Measurements from ENCODE around the gene PLXNB3.

Gene PLXNB3

GRCh38 chrX:153719238-153719637, 44.8 kb upstream of the PLXNB3 start:
- no peak for DNase-seq
- TF ChIP-seq EZH2phosphoT487 (IDR thresholded peaks at IDR 0.05; ENCODE audit: low read length) (no peak), CTCF (IDR thresholded peaks at IDR 0.05; ENCODE audit: low read length) (no peak), EZH2 (optimal IDR thresholded peaks at IDR 0.05; ENCODE audit: low read depth, low read length) (no peak)

GRCh38 chrX:153719701-153720100, 44.3 kb upstream of the PLXNB3 start:
- no peak overlapping the region for H3K4me3 ChIP-seq (ENCODE audit: low read length)
- no peak overlapping the region for H3K9ac ChIP-seq (ENCODE audit: low read length)
- H3F3A ChIP-seq (ENCODE audit: insufficient read depth, low read length), result no peaks in the 10 kb centered on the region
- H4K20me1 ChIP-seq (ENCODE audit: insufficient read depth, low read length), result no peaks in the 10 kb centered on the region
- no peaks in the 10 kb centered on the region for H3K4me1 ChIP-seq (ENCODE audit: low read length)
- H3K27me3 ChIP-seq (replicated peaks; ENCODE audit: insufficient read depth, low read length), result no peaks in the 10 kb centered on the region
- no peaks in the 10 kb centered on the region for H3K9me3 ChIP-seq (replicated peaks; ENCODE audit: insufficient read depth, low read length)
- H3K79me2 ChIP-seq (ENCODE audit: low read length), result peaks cover 42% of the 10 kb centered on the region
- no peaks in the 10 kb centered on the region for H3K9me2 ChIP-seq (replicated peaks; ENCODE audit: insufficient read depth, low read length)
- H3K36me3 ChIP-seq (replicated peaks; ENCODE audit: insufficient read depth, low read length), result peaks cover 2% of the 10 kb centered on the region; the same call in 1 of the 2 replicates
- H3K27ac ChIP-seq (ENCODE audit: low read length), result no peak overlapping the region
- no peak overlapping the region for H3K4me2 ChIP-seq (ENCODE audit: low read depth, low read length)
- no peak overlapping the region for H2AFZ ChIP-seq (ENCODE audit: low read length)
- TF ChIP-seq EZH2phosphoT487 (IDR thresholded peaks at IDR 0.05; ENCODE audit: low read length) (no peak), EZH2 (optimal IDR thresholded peaks at IDR 0.05; ENCODE audit: low read depth, low read length) (no peak), CTCF (IDR thresholded peaks at IDR 0.05; ENCODE audit: low read length) (no peak)
- DNase-seq, result no peak

More at GRCh38 chrX:153719238-153719637, 44.8 kb upstream of the PLXNB3 start:
- Histone ChIP-seq H3K4me3 (ENCODE audit: low read length) (no peak overlapping the region), H3K4me1 (ENCODE audit: low read length) (no peaks in the 10 kb centered on the region), H3K79me2 (ENCODE audit: low read length) (peaks cover 42% of the 10 kb centered on the region), H3F3A (ENCODE audit: insufficient read depth, low read length) (no peaks in the 10 kb centered on the region), H3K27ac (ENCODE audit: low read length) (no peak overlapping the region), H3K9ac (ENCODE audit: low read length) (no peak overlapping the region), H4K20me1 (ENCODE audit: insufficient read depth, low read length) (no peaks in the 10 kb centered on the region), H3K9me3 (replicated peaks; ENCODE audit: insufficient read depth, low read length) (no peaks in the 10 kb centered on the region), H2AFZ (ENCODE audit: low read length) (no peak overlapping the region), H3K36me3 (replicated peaks; ENCODE audit: insufficient read depth, low read length) (peaks cover 2% of the 10 kb centered on the region; the same call in 1 of the 2 replicates), H3K9me2 (replicated peaks; ENCODE audit: insufficient read depth, low read length) (no peaks in the 10 kb centered on the region), H3K4me2 (ENCODE audit: low read depth, low read length) (no peak overlapping the region), H3K27me3 (replicated peaks; ENCODE audit: insufficient read depth, low read length) (no peaks in the 10 kb centered on the region)

- H3F3A ChIP-seq (ENCODE audit: insufficient read depth, low read length), result no peaks in the 10 kb centered on the region
- TF ChIP-seq EZH2phosphoT487 (IDR thresholded peaks at IDR 0.05; ENCODE audit: low read length) (no peak), CTCF (IDR thresholded peaks at IDR 0.05; ENCODE audit: low read length) (no peak), EZH2 (optimal IDR thresholded peaks at IDR 0.05; ENCODE audit: low read depth, low read length) (no peak)
- H3K27me3 ChIP-seq (replicated peaks; ENCODE audit: insufficient read depth, low read length), result no peaks in the 10 kb centered on the region
- no peak overlapping the region for H3K27ac ChIP-seq (ENCODE audit: low read length)
- DNase-seq, result no peak
- peak overlapping the region; percentile 53 for H3K9ac ChIP-seq (ENCODE audit: low read length)
- H3K4me2 ChIP-seq (ENCODE audit: low read depth, low read length), result peak overlapping the region; percentile 92
- H3K79me2 ChIP-seq (ENCODE audit: low read length), result peaks cover 45% of the 10 kb centered on the region
- no peak overlapping the region for H2AFZ ChIP-seq (ENCODE audit: low read length)
- no peaks in the 10 kb centered on the region for H3K9me2 ChIP-seq (replicated peaks; ENCODE audit: insufficient read depth, low read length)
- H4K20me1 ChIP-seq (ENCODE audit: insufficient read depth, low read length), result no peaks in the 10 kb centered on the region
- 0 out of 2 replicates have a peak, but pooled peaks cover 2% of the 10 kb centered on the region for H3K36me3 ChIP-seq (replicated peaks; ENCODE audit: insufficient read depth, low read length)
- no peaks in the 10 kb centered on the region for H3K9me3 ChIP-seq (replicated peaks; ENCODE audit: insufficient read depth, low read length)
- peaks cover 17% of the 10 kb centered on the region for H3K4me1 ChIP-seq (ENCODE audit: low read length)
- peak overlapping the region; percentile 69 for H3K4me3 ChIP-seq (ENCODE audit: low read length)
Observed at GRCh38 chrX:153722704-153723350, 41.2 kb upstream of the PLXNB3 start.

All from MM.1S (cell line).